Lung (tissue), 12 donors: ENCODE measurements around the gene DYRK1A. TPM values are rescaled to one million over a fixed set of nuclear protein-coding genes. Genes with fewer than 3 reads are reported as not detected.
"Not testable (repeated sequence)": the region's sequence is repeated elsewhere in the genome, so short reads cannot be mapped to it uniquely, and the experiment has no call there.

Source experiments
- ATAC-seq: fragments of 200-7000 bp; cut with Tn5 transposase; one replicate; pipeline ENCODE4 v1.9.1; 2020; ENCODE audit warnings: moderate number of reproducible peaks; ENCODE audit not compliant: insufficient read depth, low FRiP score
- DNase-seq, 3 donors: peaks; one replicate each; pipeline ENCODE4 v3.0.0-alpha.2; 2013 to 2017
- H3K27ac ChIP-seq, 2 donors: one replicate each; pipeline ENCODE4 v1.5.1; 2013; ENCODE audit warnings: mild to moderate bottlenecking in 2 of 2, moderate library complexity in 2 of 2, control low read depth in 1 of 2, inconsistent platforms in 1 of 2, low read depth in 1 of 2, low read length in 1 of 2
- H3K27me3 ChIP-seq, 3 donors: one replicate each; pipeline ENCODE4 v1.5.1; 2013; ENCODE audit warnings: low read length in 2 of 3; ENCODE audit not compliant: control insufficient read depth in 3 of 3, insufficient read depth in 3 of 3
- H3K36me3 ChIP-seq, 4 donors: one replicate each; pipeline ENCODE4 v1.5.1; 2013; ENCODE audit warnings: low read length in 4 of 4, mild to moderate bottlenecking in 1 of 4, moderate library complexity in 1 of 4; ENCODE audit not compliant: control insufficient read depth in 4 of 4, insufficient read depth in 4 of 4
- H3K4me1 ChIP-seq, 5 donors: one replicate each; pipeline ENCODE4 v1.5.1; 2013; ENCODE audit warnings: low read length in 5 of 5, mild to moderate bottlenecking in 2 of 5, moderate library complexity in 1 of 5; ENCODE audit not compliant: control insufficient read depth in 5 of 5, insufficient read depth in 5 of 5
- H3K4me3 ChIP-seq: one replicate; pipeline ENCODE4 v1.5.1; 2013; ENCODE audit warnings: mild to moderate bottlenecking, control low read depth, moderate library complexity
- H3K9ac ChIP-seq, 2 donors: one replicate each; pipeline ENCODE4 v1.5.1; 2013; ENCODE audit warnings: low read length in 2 of 2, control low read depth in 1 of 2; ENCODE audit not compliant: insufficient read depth in 1 of 2
- H3K9me3 ChIP-seq, 4 donors: one replicate each; pipeline ENCODE4 v1.5.1; 2013; ENCODE audit warnings: low read length in 3 of 4, mild to moderate bottlenecking in 1 of 4, moderate library complexity in 1 of 4; ENCODE audit not compliant: control insufficient read depth in 4 of 4, insufficient read depth in 3 of 4
- WGBS, 2 donors: extraction: QIAGEN DNeasy Blood & Tissue Kit; methylation state at CpG; one replicate each; pipeline ENCODE4 v1.1.7; 2013; 5-methylcytosine and 5-hydroxymethylcytosine counted together
- polyA plus RNA-seq, 2 donors: library from polyadenylated mRNA; stranded (reverse); fragments of 200-250 nt; gene quantifications; one replicate each; pipeline ENCODE4 v1.2.1, GENCODE V29; 2013
- total RNA-seq, 2 donors: library from RNA; depleted of rRNA in 1 of 2; stranded (reverse); fragments of >200 nt in 1 of 2; gene quantifications; one replicate each; pipeline ENCODE4 v1.2.1, GENCODE V29; 2014 to 2021
- TF ChIP-seq, protein P1 (sequence below): IDR thresholded peaks from 2 replicates; pipeline ENCODE4 v1.5.1; 2012; ENCODE audit warnings: mild to moderate bottlenecking; ENCODE audit errors: control extremely low read depth, extremely low read depth
- donor health status: control.
- donor health status: control.
- donor health status: Bipolar disorder and iron deficiency.
- donor health status: healthy.
- donor health status: DM: yes; HTN: yes; CAD: no.

Gene DYRK1A
- total and polyA plus RNA-seq, 4 donors, result 22.1 to 149 (median 43.3) TPM

DNA sequence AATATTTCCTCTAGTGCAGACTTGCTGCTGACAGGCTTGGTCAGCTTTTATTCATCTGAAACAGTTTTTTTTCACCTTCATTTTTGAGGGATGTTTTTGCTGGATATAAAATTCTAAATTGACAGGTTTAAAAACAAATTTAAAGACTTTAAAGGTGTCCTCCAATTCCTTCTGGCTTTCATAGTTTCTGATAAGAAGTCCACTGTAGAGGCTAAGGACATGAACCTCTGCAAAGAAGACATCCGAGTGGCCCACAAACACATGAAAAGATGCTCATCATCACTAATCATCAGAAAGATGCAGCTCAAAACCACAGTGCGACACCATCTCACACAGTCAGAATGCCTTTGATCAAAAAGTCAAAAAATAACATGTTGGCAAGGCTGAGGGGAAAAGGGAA is 42.0 kb upstream of the DYRK1A start:
- ATAC-seq (no peak), DNase-seq (no peak)
- no peaks in the 10 kb centered on the region for H3K36me3 ChIP-seq
- no peaks in the 10 kb centered on the region for H3K9me3 ChIP-seq
- no peak overlapping the region for H3K9ac ChIP-seq
- no peaks in the 10 kb centered on the region for H3K27me3 ChIP-seq
- TF ChIP-seq, protein P1, sequence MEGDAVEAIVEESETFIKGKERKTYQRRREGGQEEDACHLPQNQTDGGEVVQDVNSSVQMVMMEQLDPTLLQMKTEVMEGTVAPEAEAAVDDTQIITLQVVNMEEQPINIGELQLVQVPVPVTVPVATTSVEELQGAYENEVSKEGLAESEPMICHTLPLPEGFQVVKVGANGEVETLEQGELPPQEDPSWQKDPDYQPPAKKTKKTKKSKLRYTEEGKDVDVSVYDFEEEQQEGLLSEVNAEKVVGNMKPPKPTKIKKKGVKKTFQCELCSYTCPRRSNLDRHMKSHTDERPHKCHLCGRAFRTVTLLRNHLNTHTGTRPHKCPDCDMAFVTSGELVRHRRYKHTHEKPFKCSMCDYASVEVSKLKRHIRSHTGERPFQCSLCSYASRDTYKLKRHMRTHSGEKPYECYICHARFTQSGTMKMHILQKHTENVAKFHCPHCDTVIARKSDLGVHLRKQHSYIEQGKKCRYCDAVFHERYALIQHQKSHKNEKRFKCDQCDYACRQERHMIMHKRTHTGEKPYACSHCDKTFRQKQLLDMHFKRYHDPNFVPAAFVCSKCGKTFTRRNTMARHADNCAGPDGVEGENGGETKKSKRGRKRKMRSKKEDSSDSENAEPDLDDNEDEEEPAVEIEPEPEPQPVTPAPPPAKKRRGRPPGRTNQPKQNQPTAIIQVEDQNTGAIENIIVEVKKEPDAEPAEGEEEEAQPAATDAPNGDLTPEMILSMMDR, result no peak
- no peak overlapping the region for H3K4me3 ChIP-seq
- no peaks in the 10 kb centered on the region for H3K4me1 ChIP-seq
- WGBS, 2 donors, result 90 to 95% methylated on average over 2 of the region's 2 CpGs
- no peak overlapping the region for H3K27ac ChIP-seq

DNA sequence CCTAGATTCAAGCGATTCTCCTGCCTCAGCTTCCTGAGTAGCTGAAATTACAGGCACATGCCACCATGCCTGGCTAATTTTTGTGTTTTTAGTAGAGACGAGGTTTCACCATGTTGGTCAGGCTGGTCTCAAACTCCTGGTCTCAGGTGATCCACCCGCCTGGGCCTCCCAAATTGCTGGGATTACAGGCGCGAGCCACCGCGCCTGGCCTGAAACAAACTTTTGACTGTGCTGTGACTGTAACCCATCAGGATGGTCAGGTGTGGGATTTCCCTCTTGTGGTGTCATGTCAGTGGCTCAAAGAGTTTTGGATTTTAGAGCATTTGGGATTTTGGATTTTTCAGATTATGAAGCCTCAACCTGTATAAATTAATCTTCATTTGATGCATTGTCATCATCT is 38.4 kb upstream of the DYRK1A start:
- not testable (repeated sequence) for H3K36me3 ChIP-seq, H3K27ac ChIP-seq

DNA sequence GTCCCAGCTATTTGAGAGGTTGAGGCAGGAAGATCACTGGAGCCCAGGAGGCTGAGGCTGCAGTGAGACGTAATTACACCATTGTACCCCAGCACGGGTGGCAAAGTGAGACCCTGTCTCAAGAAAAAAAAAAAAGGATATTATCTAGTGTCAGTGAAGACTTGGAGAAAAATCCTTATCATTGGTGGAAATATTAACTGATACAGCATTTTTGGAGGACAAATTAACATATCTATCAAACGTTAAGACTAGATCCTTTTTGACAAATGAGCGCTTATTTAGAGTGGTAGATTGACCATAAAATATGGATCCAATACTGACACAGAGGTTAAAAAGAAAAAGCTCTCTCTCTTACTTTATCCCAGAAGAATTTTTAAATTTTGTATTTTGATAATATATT is 35.2 kb upstream of the DYRK1A start:
- Histone ChIP-seq H3K9ac (no peak overlapping the region), H3K27me3 (no peaks in the 10 kb centered on the region), H3K4me3 (no peak overlapping the region), H3K27ac (no peak overlapping the region), H3K36me3 (no peaks in the 10 kb centered on the region), H3K9me3 (no peaks in the 10 kb centered on the region), H3K4me1 (no peaks in the 10 kb centered on the region)
- 89 to 96% methylated on average over 4 of the region's 4 CpGs for WGBS, 2 donors
- DNase-seq, result no peak
- TF ChIP-seq, protein P1, result no peak
- no peak for ATAC-seq

More for the DNA sequence above, 38.4 kb upstream of the DYRK1A start:
- not testable (repeated sequence) for H3K9ac ChIP-seq, H3K4me1 ChIP-seq, H3K27me3 ChIP-seq, H3K4me3 ChIP-seq, H3K9me3 ChIP-seq, ATAC-seq, DNase-seq
- 89 to 98% methylated on average over 7 of the region's 7 CpGs for WGBS, 2 donors

DNA sequence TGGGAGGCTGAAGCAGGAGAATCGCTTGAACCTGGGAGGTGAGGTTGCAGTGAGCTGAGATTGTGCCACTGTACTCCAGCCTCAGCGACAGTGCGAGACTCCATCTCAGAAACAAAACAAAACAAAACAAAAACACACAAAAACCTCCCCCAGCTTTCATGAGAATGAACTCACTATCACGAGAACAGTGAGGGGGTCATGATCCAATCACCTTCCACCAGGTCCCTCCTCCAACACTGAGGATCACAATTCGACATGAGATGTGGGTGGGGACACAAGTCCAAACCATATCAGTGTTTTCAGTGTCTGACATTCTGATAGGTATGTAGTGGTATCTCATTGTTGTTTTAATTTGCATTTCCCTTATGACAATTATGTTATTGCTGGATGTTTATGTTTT is 31.5 kb upstream of the DYRK1A start:
- Histone ChIP-seq H3K9me3 (peaks cover 0 to 2% (median 0%) of the 10 kb centered on the region in 4 donors), H3K4me3 (no peak overlapping the region), H3K36me3 (no peaks in the 10 kb centered on the region), H3K27me3 (no peaks in the 10 kb centered on the region), H3K9ac (no peak overlapping the region), H3K4me1 (peaks cover 0 to 9% (median 0%) of the 10 kb centered on the region in 5 donors), H3K27ac (no peak overlapping the region)
- 89 to 93% methylated on average over 5 of the region's 5 CpGs for WGBS, 2 donors
- no peak for DNase-seq
- TF ChIP-seq, protein P1, result no peak
- ATAC-seq, result no peak
